ENCODE data around the gene SLC35F5. TPM values are rescaled to one million over a fixed set of nuclear protein-coding genes. Genes with fewer than 3 reads are reported as not detected.

Gene SLC35F5
- polyA plus RNA-seq, 1 experiment: 91.0 TPM

DNA sequence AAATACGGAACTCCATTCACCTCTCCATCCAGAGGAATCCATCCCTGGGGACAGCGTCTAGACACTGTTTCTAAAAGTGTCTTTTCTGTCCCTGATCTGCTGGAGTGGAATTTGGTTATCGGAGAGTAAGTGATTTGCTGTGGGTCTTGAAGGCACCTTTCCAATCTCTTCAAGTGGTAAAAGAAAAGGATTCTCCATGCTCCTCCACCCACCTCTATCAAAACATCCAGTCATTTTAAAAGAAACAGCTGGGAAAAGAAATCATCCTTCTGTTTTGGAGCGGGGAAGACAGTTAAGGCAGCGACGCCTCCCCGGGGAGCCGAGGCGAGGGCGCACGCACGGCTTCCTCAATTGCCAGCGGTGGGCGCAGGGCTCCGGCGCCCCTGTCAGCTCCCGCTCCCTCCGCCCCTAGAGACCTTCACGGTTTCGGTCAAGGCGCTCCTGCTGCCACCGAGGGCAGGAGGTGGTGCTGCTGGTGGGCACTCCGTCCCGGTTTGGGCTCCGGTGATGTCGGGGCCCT is 547 bp downstream of the SLC35F5 start:
- POLR2A ChIA-PET: interaction anchor here (0.6 to 1.8 kb wide), 11 partner anchors 8 to 202 kb away, joined by 3 to 23 read pairs (median 5); partner anchors contain the start of gene ACTR3
- TF ChIP-seq, protein P1, sequence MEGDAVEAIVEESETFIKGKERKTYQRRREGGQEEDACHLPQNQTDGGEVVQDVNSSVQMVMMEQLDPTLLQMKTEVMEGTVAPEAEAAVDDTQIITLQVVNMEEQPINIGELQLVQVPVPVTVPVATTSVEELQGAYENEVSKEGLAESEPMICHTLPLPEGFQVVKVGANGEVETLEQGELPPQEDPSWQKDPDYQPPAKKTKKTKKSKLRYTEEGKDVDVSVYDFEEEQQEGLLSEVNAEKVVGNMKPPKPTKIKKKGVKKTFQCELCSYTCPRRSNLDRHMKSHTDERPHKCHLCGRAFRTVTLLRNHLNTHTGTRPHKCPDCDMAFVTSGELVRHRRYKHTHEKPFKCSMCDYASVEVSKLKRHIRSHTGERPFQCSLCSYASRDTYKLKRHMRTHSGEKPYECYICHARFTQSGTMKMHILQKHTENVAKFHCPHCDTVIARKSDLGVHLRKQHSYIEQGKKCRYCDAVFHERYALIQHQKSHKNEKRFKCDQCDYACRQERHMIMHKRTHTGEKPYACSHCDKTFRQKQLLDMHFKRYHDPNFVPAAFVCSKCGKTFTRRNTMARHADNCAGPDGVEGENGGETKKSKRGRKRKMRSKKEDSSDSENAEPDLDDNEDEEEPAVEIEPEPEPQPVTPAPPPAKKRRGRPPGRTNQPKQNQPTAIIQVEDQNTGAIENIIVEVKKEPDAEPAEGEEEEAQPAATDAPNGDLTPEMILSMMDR (IDR thresholded peaks at IDR 0.05; ENCODE audit: low read depth, low read length): no peak
- CTCF ChIA-PET: interaction anchor here (0.6 to 1.1 kb wide), 3 partner anchors 36 to 153 kb away, joined by 3 to 4 read pairs (median 4); no protein-coding TSS in a partner anchor
- Histone ChIP-seq H3K9me3 (ENCODE audit: control insufficient read depth, insufficient read depth, low read length) (peaks cover 4% of the 10 kb centered on the region; the same call in 1 of the 2 replicates), H3K27ac (ENCODE audit: low read depth, low read length) (peak overlapping the region; percentile 39), H3K27me3 (ENCODE audit: control insufficient read depth, insufficient read depth, low read length) (no peaks in the 10 kb centered on the region), H3K4me3 (ENCODE audit: low read depth, low read length) (peak overlapping the region; percentile 98)
- no peak for DNase-seq (ENCODE audit: low read depth, low spot score)

DNA sequence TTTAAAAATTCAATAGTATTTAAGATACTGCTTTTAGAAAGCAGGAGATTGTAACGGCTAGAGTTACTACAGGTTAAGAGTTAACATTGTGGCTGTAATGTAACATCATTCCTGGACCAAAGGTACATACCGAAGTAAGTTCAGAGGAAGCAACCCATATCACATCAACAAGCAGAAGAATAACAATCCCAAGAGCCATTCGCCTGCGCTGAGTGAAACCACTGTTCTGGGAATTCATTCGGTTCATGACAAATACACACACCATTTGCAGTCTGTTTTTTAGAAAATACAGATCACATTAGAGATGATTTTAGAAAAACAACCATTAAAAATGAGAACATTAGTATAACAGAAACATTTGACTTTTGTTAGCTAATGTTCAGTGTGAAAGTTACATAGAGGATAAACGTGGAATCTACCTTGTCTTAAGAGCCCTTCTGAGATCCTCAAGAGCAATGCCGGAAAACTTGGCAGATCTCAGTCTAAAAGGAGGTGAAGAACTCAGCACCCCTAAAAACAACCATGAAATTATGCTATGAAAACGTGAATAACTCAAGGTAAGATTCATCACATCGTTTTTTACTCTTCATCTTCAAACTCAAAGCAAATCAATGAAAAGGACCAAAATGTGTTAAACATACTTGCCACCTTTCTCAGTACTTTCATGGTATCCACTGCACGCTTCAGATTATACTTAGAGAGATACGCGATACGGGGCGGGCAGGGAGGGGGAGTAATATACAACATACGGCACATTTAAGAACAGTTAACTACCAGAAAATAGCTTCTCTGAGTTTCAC is 1.2 kb downstream of the SLC35F5 start:
- POLR2A ChIA-PET: interaction anchor here (0.8 to 1.8 kb wide), 7 partner anchors 8 to 202 kb away, joined by 3 to 23 read pairs (median 6); partner anchors contain the start of gene ACTR3
- DNase-seq (ENCODE audit: low read depth, low spot score): no peak
- CTCF ChIA-PET: interaction anchor here (0.6 to 1.1 kb wide), 3 partner anchors 35 to 154 kb away, joined by 3 to 4 read pairs (median 4); no protein-coding TSS in a partner anchor
- peaks cover 4% of the 10 kb centered on the region; the same call in 1 of the 2 replicates for H3K9me3 ChIP-seq (ENCODE audit: control insufficient read depth, insufficient read depth, low read length)
- TF ChIP-seq, protein P1 (IDR thresholded peaks at IDR 0.05; ENCODE audit: low read depth, low read length): no peak
- no peaks in the 10 kb centered on the region for H3K27me3 ChIP-seq (ENCODE audit: control insufficient read depth, insufficient read depth, low read length)
- no peak overlapping the region for H3K27ac ChIP-seq (ENCODE audit: low read depth, low read length)
- H3K4me3 ChIP-seq (ENCODE audit: low read depth, low read length): peak overlapping the region; percentile 98

DNA sequence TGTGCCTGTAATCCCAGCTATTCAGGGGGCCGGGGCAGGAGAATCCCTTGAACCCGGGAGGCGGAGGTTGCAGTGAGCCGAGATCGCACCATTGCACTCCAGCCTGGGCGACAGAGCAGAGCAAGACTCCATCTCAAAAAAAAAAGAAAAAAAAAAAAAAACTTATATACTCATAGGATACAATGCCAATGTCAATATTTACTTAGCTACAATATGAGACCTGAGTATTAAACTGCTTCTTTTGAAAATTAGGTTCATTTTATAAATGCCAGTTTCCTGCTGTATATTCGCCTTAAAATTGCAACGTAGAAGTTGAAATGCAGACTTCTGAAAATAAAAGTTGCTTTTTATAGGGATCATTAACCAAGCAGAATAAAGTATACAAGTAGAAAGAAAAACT is 2.3 kb downstream of the SLC35F5 start:
- ChIA-PET CTCF (no interaction called here), POLR2A (no interaction called here)
- no peak for DNase-seq (ENCODE audit: low read depth, low spot score)
- TF ChIP-seq, protein P1 (IDR thresholded peaks at IDR 0.05; ENCODE audit: low read depth, low read length): no peak
- H3K4me3 ChIP-seq (ENCODE audit: low read depth, low read length): peak overlapping the region; percentile 98; the same call in 1 of the 2 replicates
- peaks cover 4% of the 10 kb centered on the region; the same call in 1 of the 2 replicates for H3K9me3 ChIP-seq (ENCODE audit: control insufficient read depth, insufficient read depth, low read length)
- H3K27me3 ChIP-seq (ENCODE audit: control insufficient read depth, insufficient read depth, low read length): no peaks in the 10 kb centered on the region
- no peak overlapping the region for H3K27ac ChIP-seq (ENCODE audit: low read depth, low read length)

DNA sequence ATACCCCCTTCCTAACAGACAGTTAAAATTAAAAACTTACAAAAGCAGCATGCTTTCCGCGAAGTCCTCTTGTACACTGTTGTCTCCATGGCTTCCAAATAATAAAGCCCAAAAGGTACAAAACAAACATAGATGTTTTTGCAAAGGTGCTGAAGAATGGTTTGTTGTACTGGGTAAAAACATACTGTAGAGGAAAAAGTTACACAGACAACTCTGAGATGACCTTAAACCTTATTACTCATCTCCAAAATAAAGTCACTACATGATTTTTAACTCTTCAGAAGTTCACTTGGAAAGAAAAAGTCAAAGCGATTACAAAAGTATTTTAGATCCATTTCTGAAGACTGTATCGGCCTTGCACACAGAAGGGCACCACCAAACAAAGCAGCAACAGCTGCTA is 6.1 kb downstream of the SLC35F5 start:
- DNase-seq (ENCODE audit: low read depth, low spot score): no peak
- Histone ChIP-seq H3K4me3 (ENCODE audit: low read depth, low read length) (no peak overlapping the region), H3K27me3 (ENCODE audit: control insufficient read depth, insufficient read depth, low read length) (no peaks in the 10 kb centered on the region), H3K27ac (ENCODE audit: low read depth, low read length) (no peak overlapping the region), H3K9me3 (ENCODE audit: control insufficient read depth, insufficient read depth, low read length) (no peaks in the 10 kb centered on the region)
- CTCF ChIA-PET: no interaction called here
- TF ChIP-seq, protein P1 (IDR thresholded peaks at IDR 0.05; ENCODE audit: low read depth, low read length): no peak
- POLR2A ChIA-PET: no interaction called here

DNA sequence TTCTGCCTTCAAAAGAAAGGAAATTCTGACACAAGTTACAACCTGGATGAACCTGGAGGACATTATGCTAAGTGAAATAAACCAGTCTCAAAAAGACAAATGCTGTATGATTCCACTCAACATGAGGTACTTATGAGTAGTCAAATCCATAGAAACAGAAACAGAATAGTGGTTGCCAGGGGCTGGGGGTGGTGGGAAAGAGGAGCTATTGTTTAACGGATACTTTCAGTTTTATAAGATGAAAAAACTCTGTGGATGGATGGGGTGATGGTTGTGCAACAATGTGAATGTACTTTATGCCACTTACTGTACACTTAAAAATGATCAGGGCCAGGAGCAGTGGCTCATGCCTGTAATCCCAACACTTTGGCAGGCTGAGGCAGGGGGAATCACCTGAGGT is 15.4 kb downstream of the SLC35F5 start:
- TF ChIP-seq, protein P1 (IDR thresholded peaks at IDR 0.05; ENCODE audit: low read depth, low read length): no peak
- Histone ChIP-seq H3K4me3 (ENCODE audit: low read depth, low read length) (no peak overlapping the region), H3K27ac (ENCODE audit: low read depth, low read length) (no peak overlapping the region), H3K9me3 (ENCODE audit: control insufficient read depth, insufficient read depth, low read length) (no peaks in the 10 kb centered on the region), H3K27me3 (ENCODE audit: control insufficient read depth, insufficient read depth, low read length) (no peaks in the 10 kb centered on the region)
- CTCF ChIA-PET: no interaction called here
- no peak for DNase-seq (ENCODE audit: low read depth, low spot score)
- POLR2A ChIA-PET: no interaction called here
